Fibroblast of mammary gland (primary cell): ENCODE results near the gene NEUROG2.

Experiments used
- DNase-seq: peaks from one replicate; pipeline ENCODE4 v3.0.0-alpha.2; 2010; ENCODE audit warnings: low read depth
- H3K4me3 ChIP-seq: 2 replicates; pipeline ENCODE4 v1.5.1; 2011; ENCODE audit warnings: low read depth, mild to moderate bottlenecking, low read length, moderate library complexity; ENCODE audit not compliant: control insufficient read depth
- CTCF ChIP-seq: conservative IDR thresholded peaks from 2 replicates; pipeline ENCODE4 v1.5.1; 2011; ENCODE audit warnings: low read depth, low read length, inconsistent platforms; ENCODE audit not compliant: control insufficient read depth, insufficient read depth

The NEUROG2 gene

GRCh38 chr4:112516066-112516470 is at the start of gene NEUROG2:
Gene NEUROG2, minus strand, starts transcription at chr4:112516180. Its CDS starts 705 bp downstream, at chr4:112515475.
- no peak for DNase-seq
- peak within 1 kb of the TSS; percentile 48 for H3K4me3 ChIP-seq

GRCh38 chr4:112564706-112565270 is 48.8 kb upstream of the NEUROG2 start:
- no peak overlapping the region for H3K4me3 ChIP-seq
- no peak for DNase-seq
- no peak for TF ChIP-seq CTCF

More at GRCh38 chr4:112516066-112516470, at the start of gene NEUROG2:
- TF ChIP-seq CTCF = no peak

- no peak for TF ChIP-seq CTCF
- H3K4me3 ChIP-seq = no peak overlapping the region
- no peak for DNase-seq
Observed at GRCh38 chr4:112563431-112564200, 47.6 kb upstream of the NEUROG2 start.

GRCh38 chr4:112562254-112562879 is 46.4 kb upstream of the NEUROG2 start:
- no peak overlapping the region for H3K4me3 ChIP-seq
- no peak for DNase-seq
- no peak for TF ChIP-seq CTCF

GRCh38 chr4:112560084-112560483 is 44.1 kb upstream of the NEUROG2 start:
- TF ChIP-seq CTCF = no peak
- no peak for DNase-seq
- no peak overlapping the region for H3K4me3 ChIP-seq

- H3K4me3 ChIP-seq = no peak overlapping the region
- no peak for DNase-seq
- no peak for TF ChIP-seq CTCF
Observed at GRCh38 chr4:112559053-112559452, 43.1 kb upstream of the NEUROG2 start.
